Activated naive CD8-positive, alpha-beta T cell treated with anti-CD3 and anti-CD28 coated beads, Interleukin-2, amount 50 U/mL, for 24 hours (primary cell): ENCODE results near the gene CNIH3.

ENCODE experiments used
- ATAC-seq: fragments of 150-1000 bp; cut with Tn5 transposase; one replicate; pipeline ENCODE4 v1.10.0; 2021
- DNase-seq: peaks from one replicate; pipeline ENCODE4 v3.0.0; 2021
- H3K27ac Mint-ChIP-seq: one replicate; pipeline ENCODE4 v1.8.0; 2021; ENCODE audit warnings: mild to moderate bottlenecking, mixed read lengths
- H3K27me3 Mint-ChIP-seq: one replicate; pipeline ENCODE4 v1.8.0; 2021; ENCODE audit warnings: mixed read lengths
- H3K36me3 Mint-ChIP-seq: one replicate; pipeline ENCODE4 v1.8.0; 2021; ENCODE audit warnings: low read depth, mixed read lengths
- H3K4me1 Mint-ChIP-seq: one replicate; pipeline ENCODE4 v1.8.0; 2021; ENCODE audit warnings: mixed read lengths
- H3K4me3 Mint-ChIP-seq: one replicate; pipeline ENCODE4 v1.8.0; 2021; ENCODE audit warnings: mild to moderate bottlenecking, moderate library complexity, mixed read lengths
- H3K9me3 Mint-ChIP-seq: one replicate; pipeline ENCODE4 v1.8.0; 2021; ENCODE audit warnings: mixed read lengths

The CNIH3 gene

GRCh38 chr1:224722838-224723237 is 106.7 kb downstream of the CNIH3 start:
- peaks cover 22% of the 10 kb centered on the region for H3K27me3 Mint-ChIP-seq
- no peak overlapping the region for H3K27ac Mint-ChIP-seq
- peaks cover 2% of the 10 kb centered on the region for H3K4me1 Mint-ChIP-seq
- no peak for ATAC-seq
- DNase-seq, result no peak
- H3K4me3 Mint-ChIP-seq, result no peak overlapping the region
- no peaks in the 10 kb centered on the region for H3K9me3 Mint-ChIP-seq
- no peaks in the 10 kb centered on the region for H3K36me3 Mint-ChIP-seq

- Mint-ChIP-seq H3K4me1 (peaks cover 2% of the 10 kb centered on the region), H3K27ac (no peak overlapping the region)
- ATAC-seq, result no peak
Measured at GRCh38 chr1:224724566-224724965, 108.4 kb downstream of the CNIH3 start.

GRCh38 chr1:224726441-224727182 is 110.5 kb downstream of the CNIH3 start:
- peaks cover 2% of the 10 kb centered on the region for H3K4me1 Mint-ChIP-seq
- peaks cover under 1% of the 10 kb centered on the region for H3K27me3 Mint-ChIP-seq
- no peak overlapping the region for H3K4me3 Mint-ChIP-seq

More at GRCh38 chr1:224724566-224724965, 108.4 kb downstream of the CNIH3 start:
- H3K36me3 Mint-ChIP-seq, result no peaks in the 10 kb centered on the region
- no peak for DNase-seq
- no peaks in the 10 kb centered on the region for H3K9me3 Mint-ChIP-seq
- peaks cover 8% of the 10 kb centered on the region for H3K27me3 Mint-ChIP-seq
- no peak overlapping the region for H3K4me3 Mint-ChIP-seq

GRCh38 chr1:224727351-224728289 is 111.5 kb downstream of the CNIH3 start:
- H3K4me3 Mint-ChIP-seq, result no peak overlapping the region
- H3K27ac Mint-ChIP-seq, result no peak overlapping the region
- H3K9me3 Mint-ChIP-seq, result no peaks in the 10 kb centered on the region
- DNase-seq (no peak), ATAC-seq (no peak)
- H3K4me1 Mint-ChIP-seq, result peaks cover 2% of the 10 kb centered on the region
- no peaks in the 10 kb centered on the region for H3K27me3 Mint-ChIP-seq
- H3K36me3 Mint-ChIP-seq, result no peaks in the 10 kb centered on the region

More at GRCh38 chr1:224726441-224727182, 110.5 kb downstream of the CNIH3 start:
- DNase-seq (no peak), ATAC-seq (peak; percentile 37)
- no peak overlapping the region for H3K27ac Mint-ChIP-seq
- no peaks in the 10 kb centered on the region for H3K36me3 Mint-ChIP-seq
- H3K9me3 Mint-ChIP-seq, result no peaks in the 10 kb centered on the region

GRCh38 chr1:224730540-224730939 is 114.4 kb downstream of the CNIH3 start:
- DNase-seq (no peak), ATAC-seq (no peak)
- Mint-ChIP-seq H3K27ac (no peak overlapping the region), H3K4me1 (peaks cover 7% of the 10 kb centered on the region), H3K4me3 (no peak overlapping the region), H3K9me3 (no peaks in the 10 kb centered on the region), H3K36me3 (no peaks in the 10 kb centered on the region), H3K27me3 (no peaks in the 10 kb centered on the region)

GRCh38 chr1:224730965-224731364 is 114.8 kb downstream of the CNIH3 start:
- Mint-ChIP-seq H3K9me3 (no peaks in the 10 kb centered on the region), H3K27me3 (no peaks in the 10 kb centered on the region), H3K27ac (no peak overlapping the region), H3K36me3 (no peaks in the 10 kb centered on the region), H3K4me1 (peaks cover 7% of the 10 kb centered on the region), H3K4me3 (no peak overlapping the region)
- DNase-seq, result no peak
- ATAC-seq, result no peak

- no peak overlapping the region for H3K4me3 Mint-ChIP-seq
- H3K4me1 Mint-ChIP-seq, result peaks cover 7% of the 10 kb centered on the region
- DNase-seq (no peak), ATAC-seq (no peak)
- no peaks in the 10 kb centered on the region for H3K9me3 Mint-ChIP-seq
- H3K36me3 Mint-ChIP-seq, result no peaks in the 10 kb centered on the region
- H3K27ac Mint-ChIP-seq, result no peak overlapping the region
- no peaks in the 10 kb centered on the region for H3K27me3 Mint-ChIP-seq
Measured at GRCh38 chr1:224731633-224732032, 115.5 kb downstream of the CNIH3 start.

GRCh38 chr1:224732377-224733026 is 116.4 kb downstream of the CNIH3 start:
- Mint-ChIP-seq H3K27me3 (no peaks in the 10 kb centered on the region), H3K4me1 (peaks cover 9% of the 10 kb centered on the region), H3K27ac (no peak overlapping the region), H3K9me3 (no peaks in the 10 kb centered on the region), H3K4me3 (no peak overlapping the region), H3K36me3 (no peaks in the 10 kb centered on the region)
- ATAC-seq, result no peak
- DNase-seq, result no peak

GRCh38 chr1:224733027-224733911 is 117.2 kb downstream of the CNIH3 start:
- ATAC-seq (peak; percentile 41), DNase-seq (no peak)
- H3K9me3 Mint-ChIP-seq, result no peaks in the 10 kb centered on the region
- H3K27ac Mint-ChIP-seq, result no peak overlapping the region
- H3K27me3 Mint-ChIP-seq, result no peaks in the 10 kb centered on the region
- H3K4me1 Mint-ChIP-seq, result peaks cover 9% of the 10 kb centered on the region
- H3K36me3 Mint-ChIP-seq, result no peaks in the 10 kb centered on the region
- no peak overlapping the region for H3K4me3 Mint-ChIP-seq

- ATAC-seq, result no peak
- H3K4me3 Mint-ChIP-seq, result no peak overlapping the region
- no peaks in the 10 kb centered on the region for H3K9me3 Mint-ChIP-seq
- no peaks in the 10 kb centered on the region for H3K36me3 Mint-ChIP-seq
- no peak for DNase-seq
- no peak overlapping the region for H3K27ac Mint-ChIP-seq
- peaks cover 9% of the 10 kb centered on the region for H3K4me1 Mint-ChIP-seq
- no peaks in the 10 kb centered on the region for H3K27me3 Mint-ChIP-seq
Measured at GRCh38 chr1:224734261-224734935, 118.3 kb downstream of the CNIH3 start.

- no peaks in the 10 kb centered on the region for H3K27me3 Mint-ChIP-seq
- H3K9me3 Mint-ChIP-seq, result no peaks in the 10 kb centered on the region
- H3K4me3 Mint-ChIP-seq, result no peak overlapping the region
- no peak overlapping the region for H3K27ac Mint-ChIP-seq
- no peaks in the 10 kb centered on the region for H3K36me3 Mint-ChIP-seq
- ATAC-seq (no peak), DNase-seq (no peak)
- peaks cover 9% of the 10 kb centered on the region for H3K4me1 Mint-ChIP-seq
Measured at GRCh38 chr1:224735159-224735558, 119.0 kb downstream of the CNIH3 start.

- no peaks in the 10 kb centered on the region for H3K27me3 Mint-ChIP-seq
- H3K4me3 Mint-ChIP-seq, result no peak overlapping the region
- no peaks in the 10 kb centered on the region for H3K9me3 Mint-ChIP-seq
- peak; percentile 26 for ATAC-seq
- H3K4me1 Mint-ChIP-seq, result peaks cover 9% of the 10 kb centered on the region
- no peaks in the 10 kb centered on the region for H3K36me3 Mint-ChIP-seq
- no peak overlapping the region for H3K27ac Mint-ChIP-seq
- DNase-seq, result no peak
Measured at GRCh38 chr1:224736619-224737352, 120.7 kb downstream of the CNIH3 start.

GRCh38 chr1:224737353-224737727 is 121.2 kb downstream of the CNIH3 start:
- no peak overlapping the region for H3K4me3 Mint-ChIP-seq
- H3K9me3 Mint-ChIP-seq, result no peaks in the 10 kb centered on the region
- no peak for DNase-seq
- H3K36me3 Mint-ChIP-seq, result no peaks in the 10 kb centered on the region
- no peaks in the 10 kb centered on the region for H3K27me3 Mint-ChIP-seq
- H3K27ac Mint-ChIP-seq, result no peak overlapping the region
- peaks cover 9% of the 10 kb centered on the region for H3K4me1 Mint-ChIP-seq
- no peak for ATAC-seq
